Keratinocyte (primary cell): ENCODE data around the gene SFTPD. TPM values are rescaled to one million over a fixed set of nuclear protein-coding genes. Genes with fewer than 3 reads are reported as not detected.

Experiments
- DNase-seq: peaks from one replicate; pipeline ENCODE4 v3.0.0-alpha.2; 2011; ENCODE audit warnings: low read depth, missing footprints, low spot score
- FAIRE-seq: peaks from 2 replicates; lab custom pipeline; 2011; peaks lifted over from hg19 to GRCh38; lab: Jason Lieb, UNC
- H2AFZ ChIP-seq: 2 replicates; pipeline ENCODE4 v1.6.0; 2012; ENCODE audit warnings: low read length, control low read depth, inconsistent platforms; ENCODE audit not compliant: control insufficient read depth
- H3K27ac ChIP-seq: 2 replicates; pipeline ENCODE4 v1.5.1; 2011; ENCODE audit warnings: low read length; ENCODE audit not compliant: control insufficient read depth, insufficient read depth
- H3K27me3 ChIP-seq: 3 replicates; pipeline ENCODE4 v1.6.0; 2011; ENCODE audit warnings: low read length; ENCODE audit not compliant: control insufficient read depth, insufficient read depth; ENCODE audit errors: extremely low read depth
- H3K36me3 ChIP-seq, 2 experiments: 2 replicates in 1 of 2; 3 replicates in 1 of 2; pipeline ENCODE4 v1.5.1; 2011; ENCODE audit warnings: low read length in 2 of 2, mild to moderate bottlenecking in 1 of 2; ENCODE audit not compliant: control insufficient read depth in 2 of 2, insufficient read depth in 2 of 2; ENCODE audit errors: extremely low read depth in 1 of 2
- H3K4me1 ChIP-seq: 3 replicates; pipeline ENCODE4 v1.5.1; 2011; ENCODE audit warnings: low read length; ENCODE audit not compliant: control insufficient read depth, insufficient read depth; ENCODE audit errors: extremely low read depth
- H3K4me2 ChIP-seq: 3 replicates; pipeline ENCODE4 v1.6.0; 2011; ENCODE audit warnings: low read depth, low read length; ENCODE audit not compliant: control insufficient read depth, insufficient read depth; ENCODE audit errors: extremely low read depth
- H3K4me3 ChIP-seq, 3 experiments: fragments of 200-600 bp in 1 of 3; sonication (generic) in 1 of 3; 2 replicates in 2 of 3; 3 replicates in 1 of 3; pipeline ENCODE4 v1.5.1; 2011 to 2016; ENCODE audit warnings: low read length in 3 of 3, mild to moderate bottlenecking in 3 of 3, control low read depth in 2 of 3, inconsistent platforms in 1 of 3, low read depth in 1 of 3, mixed read lengths in 1 of 3, mixed run types in 1 of 3, moderate library complexity in 1 of 3; ENCODE audit not compliant: control insufficient read depth in 2 of 3, insufficient read depth in 2 of 3; ENCODE audit errors: extremely low read depth in 1 of 3
- H3K79me2 ChIP-seq: 2 replicates; pipeline ENCODE4 v1.6.0; 2012; ENCODE audit warnings: low read length; ENCODE audit not compliant: control insufficient read depth, insufficient read depth
- H3K9ac ChIP-seq: 3 replicates; pipeline ENCODE4 v1.6.0; 2011; ENCODE audit warnings: low read length; ENCODE audit not compliant: control insufficient read depth, insufficient read depth; ENCODE audit errors: extremely low read depth
- H3K9me1 ChIP-seq: 3 replicates; pipeline ENCODE4 v1.6.0; 2011; ENCODE audit warnings: low read length; ENCODE audit not compliant: control insufficient read depth, insufficient read depth; ENCODE audit errors: extremely low read depth
- H3K9me3 ChIP-seq: 2 replicates; pipeline ENCODE4 v1.5.1; 2012; ENCODE audit warnings: low read depth, low read length; ENCODE audit not compliant: control insufficient read depth
- H4K20me1 ChIP-seq: 3 replicates; pipeline ENCODE4 v1.6.0; 2011; ENCODE audit warnings: low read length; ENCODE audit not compliant: control insufficient read depth, insufficient read depth; ENCODE audit errors: extremely low read depth
- CTCF ChIP-seq, 3 experiments: IDR thresholded peaks in 1 of 3; conservative IDR thresholded peaks in 1 of 3; optimal IDR thresholded peaks in 1 of 3; 2 replicates in 2 of 3; 3 replicates in 1 of 3; pipeline versions ENCODE3 to v1.5.1; 2011; ENCODE audit warnings: low read length in 3 of 3, mild to moderate bottlenecking in 3 of 3, moderate library complexity in 2 of 3, control low read depth in 1 of 3, inconsistent platforms in 1 of 3; ENCODE audit not compliant: insufficient read depth in 2 of 3; ENCODE audit errors: extremely low read depth in 1 of 3
- EZH2 ChIP-seq: IDR thresholded peaks from one replicate; pipeline ENCODE4 v1.6.1; 2012; ENCODE audit warnings: inconsistent platforms, mild to moderate bottlenecking, low read length, moderate library complexity
- dilution Hi-C: fragments of 300-500 bp; cut with MboI; formaldehyde crosslinking; loops from one replicate; pipeline ENCODE4 v1.7.0; 2020; ENCODE audit warnings: low sequenced_read_pairs; ENCODE audit not compliant: extremely low pct_ligation_motif_present
- polyA plus RNA-seq, 5 experiments: library from polyadenylated mRNA; depleted of rRNA in 3 of 5; stranded (reverse) in 3 of 5; stranded (forward) in 1 of 5; unstranded in 1 of 5; fragments of >200 nt; gene quantifications; 1 replicate in 1 of 5; 2 replicates in 3 of 5; 3 replicates in 1 of 5; pipeline versions ENCODE4 v1.2.1 to v1.2.3, GENCODE V29; 2011 to 2012; ENCODE audit warnings: missing spikeins in 2 of 5, low read depth in 1 of 5, low replicate concordance in 1 of 5

The SFTPD gene
- polyA plus RNA-seq, 1 donor (not counting 4 experiments of a cell fraction or from before 2014, with no cell fraction given) = 0.04 TPM

- Histone ChIP-seq H3K4me1 (no peaks in the 10 kb centered on the region), H3K27ac (no peak overlapping the region), H3K27me3 (no peaks in the 10 kb centered on the region), H3K4me2 (no peak overlapping the region), H4K20me1 (no peaks in the 10 kb centered on the region), H2AFZ (no peak overlapping the region), H3K79me2 (no peaks in the 10 kb centered on the region), H3K9me3 (no peaks in the 10 kb centered on the region), H3K4me3 (no peak overlapping the region), H3K9me1 (no peaks in the 10 kb centered on the region), H3K36me3 (no peaks in the 10 kb centered on the region), H3K9ac (no peak overlapping the region)
- dilution Hi-C loops = no loop called here
- DNase-seq = no peak
- FAIRE-seq = no peak
- TF ChIP-seq CTCF (optimal IDR thresholded peaks at IDR 0.05 in 1 of 3, IDR thresholded peaks at IDR 0.05 in 1 of 3, conservative IDR thresholded peaks at IDR 0.05 in 1 of 3; ENCODE audit: extremely low read depth in 1 of 3, insufficient read depth in 2 of 3, low read length in 3 of 3) (no peak), EZH2 (no peak)
Measured at GRCh38 chr10:79910836-79911235, 38.1 kb downstream of the SFTPD start.

GRCh38 chr10:79910344-79910743 is 38.6 kb downstream of the SFTPD start:
- H3K27ac ChIP-seq = no peak overlapping the region
- dilution Hi-C loops = no loop called here
- no peaks in the 10 kb centered on the region for H3K9me3 ChIP-seq

More at GRCh38 chr10:79910344-79910743, 38.6 kb downstream of the SFTPD start:
- no peak overlapping the region for H3K4me2 ChIP-seq
- no peaks in the 10 kb centered on the region for H4K20me1 ChIP-seq
- DNase-seq = no peak
- no peaks in the 10 kb centered on the region for H3K36me3 ChIP-seq
- no peak overlapping the region for H2AFZ ChIP-seq
- H3K9me1 ChIP-seq = no peaks in the 10 kb centered on the region
- no peaks in the 10 kb centered on the region for H3K79me2 ChIP-seq
- FAIRE-seq = no peak
- H3K27me3 ChIP-seq = peaks cover 2% of the 10 kb centered on the region
- TF ChIP-seq CTCF (optimal IDR thresholded peaks at IDR 0.05 in 1 of 3, IDR thresholded peaks at IDR 0.05 in 1 of 3, conservative IDR thresholded peaks at IDR 0.05 in 1 of 3; ENCODE audit: extremely low read depth in 1 of 3, insufficient read depth in 2 of 3, low read length in 3 of 3) (no peak), EZH2 (no peak)
- no peak overlapping the region for H3K4me3 ChIP-seq
- H3K9ac ChIP-seq = no peak overlapping the region
- peaks cover 2% of the 10 kb centered on the region for H3K4me1 ChIP-seq
